Activated CD8-positive, alpha-beta memory T cell treated with anti-CD3 and anti-CD28 coated beads for 4 hours (primary cell): ENCODE measurements around the gene CELA2B.
A peak's percentile ranks its signal among the peaks of the same experiment; 100 is the strongest.

ENCODE experiments used
- DNase-seq, 2 donors: peaks; one replicate each; pipeline ENCODE4 v3.0.0-alpha.2; 2020; ENCODE audit warnings: low read depth in 2 of 2

The CELA2B gene

GRCh38 chr1:15526021-15526489, 50.2 kb downstream of the CELA2B start:
- DNase-seq, result no peak

- peak; percentile 94 to 95 for DNase-seq
Observed at GRCh38 chr1:15526490-15527339, 50.8 kb downstream of the CELA2B start, which contains the start of gene DNAJC16. DNAJC16 (plus strand) TSS chr1:15526848; CDS start chr1:15529106, 2,258 bp downstream.

- DNase-seq, result no peak
Observed at GRCh38 chr1:15531003-15531402, 55.1 kb downstream of the CELA2B start.

GRCh38 chr1:15531682-15532081, 55.8 kb downstream of the CELA2B start:
- DNase-seq, result no peak

- DNase-seq, result no peak
Observed at GRCh38 chr1:15538771-15539170, 62.9 kb downstream of the CELA2B start.

GRCh38 chr1:15540186-15540585, 64.3 kb downstream of the CELA2B start:
- no peak for DNase-seq
